GM19467 (cell line): ENCODE measurements around the gene SDHB.
A peak's percentile ranks its signal among the peaks of the same experiment; 100 is the strongest.

Experiments used
- ATAC-seq: cut with Tn5 transposase; IDR thresholded peaks from one replicate; pipeline ENCODE4 v1.9.1; 2021; ENCODE audit warnings: mild to moderate bottlenecking, moderate library complexity; ENCODE audit not compliant: unreplicated experiment

Gene SDHB

DNA sequence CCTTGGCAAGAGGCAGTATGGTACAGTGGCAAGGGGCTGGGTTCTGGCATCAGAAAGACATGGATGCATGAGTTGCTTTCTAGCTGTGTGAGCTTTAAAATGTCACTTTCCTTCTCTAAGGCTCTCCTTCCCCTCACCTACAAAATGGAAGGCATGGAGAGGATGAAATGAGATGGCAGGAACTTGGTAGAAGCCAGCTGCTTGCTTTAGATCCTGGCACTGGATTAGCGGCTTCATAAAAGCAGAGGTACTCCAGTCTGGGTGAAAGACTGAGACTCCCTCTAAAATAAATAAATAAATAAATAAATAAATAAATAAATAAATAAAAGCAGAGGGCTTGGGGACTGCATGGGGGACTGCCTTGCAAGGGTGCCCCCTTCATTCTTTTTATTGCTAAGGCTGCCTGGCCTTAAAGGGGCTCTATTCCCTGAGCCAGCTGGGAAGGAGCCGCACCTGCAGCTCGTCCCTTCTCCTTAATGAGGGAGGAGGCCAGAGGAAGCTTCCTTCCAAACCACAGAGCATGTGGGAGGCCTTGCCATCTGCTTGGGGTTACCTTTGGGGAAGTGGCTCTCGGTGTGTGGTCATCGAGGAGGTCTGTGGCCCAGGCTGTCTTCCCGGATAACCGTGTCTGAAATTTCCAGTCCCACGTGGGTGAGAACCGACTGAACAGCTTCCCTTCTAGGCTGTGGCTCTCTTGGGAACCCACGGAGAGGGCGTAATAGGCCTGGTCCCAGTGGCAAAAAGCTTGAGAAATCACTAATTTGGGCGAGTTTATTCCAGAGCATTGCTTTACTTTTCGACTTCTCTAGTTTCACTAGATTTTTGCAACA, 40.1 kb downstream of the SDHB start:
- ATAC-seq: no peak

DNA sequence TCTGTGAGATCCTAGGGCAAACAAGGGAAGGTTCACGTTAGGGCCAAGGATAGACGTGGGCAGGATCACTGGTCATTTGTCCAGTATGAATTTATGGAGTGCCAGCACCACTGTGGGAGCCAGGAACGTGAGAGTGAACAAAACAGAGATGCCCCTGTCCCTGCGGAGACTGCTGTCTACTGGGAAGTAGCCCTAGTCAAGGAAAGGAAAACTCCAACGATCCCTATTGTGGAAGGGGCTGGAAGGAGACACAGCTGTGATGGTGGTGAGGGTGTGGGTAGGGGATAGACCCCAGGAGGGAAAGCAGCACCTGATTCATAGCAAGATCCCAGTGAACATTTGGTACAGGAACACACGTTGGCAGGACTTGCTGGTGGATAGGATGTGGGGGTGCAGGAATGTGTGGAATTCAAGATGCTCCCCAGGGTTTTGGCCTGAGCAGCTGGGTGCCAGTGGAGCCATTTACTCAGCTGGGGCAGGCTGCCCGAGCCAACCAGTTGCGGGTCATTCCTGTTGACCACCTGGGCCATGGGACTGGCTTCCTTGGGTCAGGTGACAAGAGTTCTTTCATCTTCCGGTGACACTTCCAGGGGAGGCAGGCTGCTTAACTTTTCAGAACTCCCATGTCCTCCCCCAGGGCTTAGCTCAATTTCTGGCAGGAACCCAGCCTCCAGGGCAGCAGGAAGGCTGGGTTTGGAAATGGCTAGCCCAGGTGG, 40.9 kb downstream of the SDHB start:
- no peak for ATAC-seq

DNA sequence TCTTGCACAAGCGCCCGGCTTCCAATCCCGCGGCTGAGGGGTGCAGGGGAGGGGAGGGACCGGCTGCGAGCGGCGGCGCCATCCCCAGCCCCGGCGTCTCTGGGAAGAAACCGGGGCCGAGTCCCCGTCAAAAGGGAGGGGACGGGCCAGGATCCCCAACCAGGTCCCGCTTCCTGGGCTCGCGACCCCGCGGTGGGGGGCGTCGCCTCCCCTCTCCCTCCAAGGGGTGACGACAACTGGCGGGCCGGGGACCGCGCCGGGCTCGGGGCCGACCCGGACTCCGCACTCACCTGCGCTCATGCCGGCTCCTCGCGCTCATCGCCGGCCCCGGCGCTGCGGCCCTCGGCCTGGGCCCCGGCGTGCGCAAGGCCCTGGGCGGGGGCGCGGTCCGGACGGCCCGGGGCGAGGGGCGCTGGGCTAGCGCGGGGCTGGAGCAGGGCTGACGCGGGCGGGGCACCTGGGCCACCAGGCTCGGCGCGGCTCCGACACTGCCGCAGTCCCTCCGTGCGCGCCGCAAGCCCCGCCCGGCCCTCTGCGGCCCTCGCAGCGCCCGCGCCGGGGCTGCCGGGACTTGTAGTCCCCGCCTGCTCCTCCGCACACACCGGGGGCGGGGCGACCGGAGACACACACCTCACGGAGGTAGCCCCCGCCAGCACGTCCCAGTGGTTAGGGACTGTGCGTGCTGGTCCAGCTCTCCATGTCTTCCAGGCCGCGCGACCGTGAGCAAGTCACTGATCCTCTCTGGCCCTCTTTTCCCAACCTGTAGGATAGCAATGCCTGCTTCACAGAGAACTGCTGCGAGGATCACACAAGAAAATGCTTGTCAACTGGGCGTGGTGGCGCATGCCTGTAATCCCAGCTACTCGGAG, 42.2 kb downstream of the SDHB start, which contains the start of gene ATP13A2:
ATP13A2 (minus strand) TSS at position 490 of the 869 bp plus-strand sequence; CDS start at position 300, 190 bp downstream.
- peak; percentile 93 for ATAC-seq

DNA sequence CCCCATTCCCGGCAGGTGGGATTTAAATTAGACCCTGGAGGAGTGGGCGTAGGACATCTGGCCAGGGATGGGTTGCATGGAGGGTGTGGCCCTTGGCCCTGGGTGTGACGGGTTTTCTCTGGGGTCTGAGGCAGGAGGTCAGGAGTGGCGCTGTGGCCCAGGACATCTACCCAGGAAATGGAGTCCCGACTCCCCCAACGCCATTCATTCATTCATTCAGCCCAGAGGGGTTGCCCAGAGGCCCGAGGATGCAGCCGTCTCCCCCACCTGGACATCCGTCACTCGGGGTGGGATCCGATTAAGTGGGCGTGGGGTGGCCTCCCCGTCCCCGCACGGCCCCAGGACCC, 42.8 kb downstream of the SDHB start:
- ATAC-seq: no peak

DNA sequence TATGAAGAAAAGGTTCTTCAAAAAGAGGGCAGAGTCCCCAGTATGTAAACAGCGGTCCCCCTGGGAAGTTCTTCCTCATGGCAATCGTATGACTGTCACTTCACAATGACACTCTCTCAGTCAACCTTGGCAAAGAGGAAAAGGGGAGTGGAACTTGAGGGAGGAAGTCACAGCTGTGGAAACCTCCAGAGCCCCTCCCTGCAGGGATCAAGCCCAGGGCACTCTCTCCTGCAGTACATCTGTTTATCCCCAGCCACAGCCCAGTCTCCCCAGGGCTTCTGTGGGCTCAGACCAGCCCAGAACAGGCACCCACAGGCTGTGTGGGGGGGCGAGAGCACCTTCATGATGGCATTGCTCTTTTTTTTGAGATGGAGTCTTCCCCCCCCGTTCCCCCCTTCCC, 44.1 kb downstream of the SDHB start:
- ATAC-seq: no peak

DNA sequence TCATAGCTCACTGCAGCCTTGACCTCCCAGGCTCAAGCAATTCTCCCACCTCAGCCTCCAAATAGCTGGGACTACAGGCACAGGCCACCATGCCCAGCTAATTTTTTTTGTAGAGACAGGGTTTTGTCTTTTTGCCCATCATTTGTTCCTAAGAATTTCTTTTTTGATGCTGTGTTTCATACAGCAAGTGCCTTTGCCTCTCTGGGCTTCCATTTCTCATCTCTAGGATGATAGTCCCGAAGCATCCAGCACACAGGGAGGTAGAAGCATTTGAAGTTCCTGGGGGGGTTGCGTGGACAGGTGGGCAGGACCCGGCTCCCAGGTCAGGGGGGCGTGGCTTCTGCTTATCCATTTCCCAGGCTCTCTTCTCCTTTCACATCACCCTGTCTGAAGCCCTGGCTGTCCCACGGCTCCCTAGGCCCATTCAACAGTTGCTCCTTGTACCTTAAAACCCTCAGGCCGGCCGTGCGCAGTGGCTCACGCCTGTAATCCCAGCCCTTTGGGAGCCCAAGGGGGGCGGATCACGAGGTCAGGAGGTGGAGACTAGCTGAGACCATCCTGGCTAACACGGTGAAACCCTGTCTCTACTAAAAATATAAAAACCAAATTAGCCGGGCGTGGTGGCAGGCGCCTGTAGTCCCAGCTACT, 45.5 kb downstream of the SDHB start:
- ATAC-seq: no peak

DNA sequence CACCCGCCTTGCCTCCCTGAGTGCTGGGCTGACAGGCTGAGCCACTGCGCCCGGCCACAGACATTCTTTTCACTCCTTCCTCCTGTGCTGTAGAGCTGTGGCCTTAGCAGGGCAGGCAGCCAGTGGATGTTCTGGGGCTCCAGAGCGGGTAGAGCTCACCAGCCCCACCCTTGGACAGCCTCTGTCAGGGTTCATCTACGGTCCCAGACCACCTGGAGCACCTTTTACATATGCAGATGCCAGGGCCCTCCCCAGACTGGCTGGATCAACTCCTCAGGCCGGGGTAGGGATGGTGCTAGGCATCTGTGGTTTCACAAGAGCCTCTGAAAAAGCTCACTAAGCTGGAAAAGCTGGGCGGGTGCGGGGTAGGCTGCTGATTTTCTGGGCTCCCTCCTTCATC, 46.7 kb downstream of the SDHB start:
- no peak for ATAC-seq

DNA sequence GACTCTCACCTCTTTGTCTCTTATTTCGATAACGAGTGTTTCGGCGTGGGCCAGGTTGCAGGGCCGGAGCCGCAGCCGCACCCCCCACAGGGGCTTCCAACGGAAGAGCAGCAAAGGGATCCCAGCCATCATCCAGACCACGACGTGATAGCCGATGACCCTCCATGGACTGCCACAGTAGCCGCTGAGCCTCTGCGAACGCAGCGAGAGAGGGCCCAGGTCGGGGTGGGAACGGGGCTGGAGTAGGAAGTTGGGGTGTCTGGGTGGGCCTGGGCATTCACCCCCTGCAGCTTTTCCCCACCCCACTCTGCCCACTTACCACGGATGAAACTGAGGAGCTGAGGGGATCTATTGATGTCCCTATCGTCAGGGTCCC, 48.5 kb downstream of the SDHB start:
- ATAC-seq: no peak

DNA sequence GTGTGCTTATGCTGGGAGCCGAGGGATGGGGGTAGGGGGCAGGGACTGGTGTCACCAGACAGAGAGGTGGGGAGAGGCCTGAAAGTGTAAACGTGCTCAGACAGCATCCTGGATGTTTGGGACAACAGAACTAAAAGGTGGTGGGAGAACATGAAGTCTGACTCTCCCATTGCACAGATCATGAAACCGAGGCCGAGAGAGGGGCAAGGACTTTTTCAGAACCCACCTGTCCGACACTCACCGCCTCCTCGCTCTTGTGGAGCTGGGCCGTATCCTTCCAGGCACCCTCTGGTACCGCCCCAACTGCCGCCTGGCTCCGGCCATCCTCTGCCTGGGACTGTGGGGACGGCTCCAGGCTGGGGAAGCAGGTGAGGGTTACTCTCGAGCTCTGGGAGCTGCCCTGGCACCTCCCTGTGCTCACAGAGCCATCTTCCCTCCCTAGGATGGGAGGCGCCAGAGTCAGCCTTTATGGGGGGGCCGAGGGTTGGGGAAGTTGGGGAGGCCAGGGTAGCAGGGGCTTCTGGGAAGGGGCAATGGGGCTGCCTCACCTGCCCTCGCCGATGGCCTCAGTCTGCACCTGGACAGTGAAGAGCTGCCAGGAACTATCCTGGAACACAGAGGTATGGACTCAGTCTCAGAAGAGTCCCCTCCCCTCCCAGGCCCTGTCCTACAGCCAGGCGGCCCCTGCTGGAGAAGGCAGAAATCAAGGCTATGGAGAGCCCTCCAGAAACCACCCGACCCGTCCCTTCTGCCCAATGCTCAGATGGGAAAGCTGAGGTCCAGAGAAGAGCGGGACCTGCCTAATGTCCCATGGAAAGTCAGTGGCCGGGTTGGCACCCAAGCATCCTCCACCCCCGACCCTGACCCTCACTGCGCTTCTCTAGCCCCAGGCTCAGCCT, 49.1 kb downstream of the SDHB start:
- ATAC-seq: no peak

DNA sequence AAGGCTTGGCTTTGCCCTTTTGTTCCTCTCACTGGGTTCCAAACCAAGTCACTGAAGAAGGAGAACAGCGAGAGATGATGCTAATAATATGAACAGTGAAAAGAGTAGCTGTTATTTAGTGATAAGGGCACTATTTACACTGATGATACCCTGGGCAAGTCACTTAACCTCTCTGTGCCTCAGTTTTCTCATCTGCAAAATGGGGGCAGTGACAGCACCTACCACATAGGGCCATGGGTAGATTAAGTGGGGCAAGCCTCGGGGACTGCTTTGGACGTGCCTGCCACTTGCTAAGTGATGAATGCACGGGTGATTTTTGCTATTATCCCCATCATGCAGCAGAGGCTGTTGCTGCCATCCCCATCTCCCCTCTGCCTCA, 51.3 kb downstream of the SDHB start:
- ATAC-seq: no peak

DNA sequence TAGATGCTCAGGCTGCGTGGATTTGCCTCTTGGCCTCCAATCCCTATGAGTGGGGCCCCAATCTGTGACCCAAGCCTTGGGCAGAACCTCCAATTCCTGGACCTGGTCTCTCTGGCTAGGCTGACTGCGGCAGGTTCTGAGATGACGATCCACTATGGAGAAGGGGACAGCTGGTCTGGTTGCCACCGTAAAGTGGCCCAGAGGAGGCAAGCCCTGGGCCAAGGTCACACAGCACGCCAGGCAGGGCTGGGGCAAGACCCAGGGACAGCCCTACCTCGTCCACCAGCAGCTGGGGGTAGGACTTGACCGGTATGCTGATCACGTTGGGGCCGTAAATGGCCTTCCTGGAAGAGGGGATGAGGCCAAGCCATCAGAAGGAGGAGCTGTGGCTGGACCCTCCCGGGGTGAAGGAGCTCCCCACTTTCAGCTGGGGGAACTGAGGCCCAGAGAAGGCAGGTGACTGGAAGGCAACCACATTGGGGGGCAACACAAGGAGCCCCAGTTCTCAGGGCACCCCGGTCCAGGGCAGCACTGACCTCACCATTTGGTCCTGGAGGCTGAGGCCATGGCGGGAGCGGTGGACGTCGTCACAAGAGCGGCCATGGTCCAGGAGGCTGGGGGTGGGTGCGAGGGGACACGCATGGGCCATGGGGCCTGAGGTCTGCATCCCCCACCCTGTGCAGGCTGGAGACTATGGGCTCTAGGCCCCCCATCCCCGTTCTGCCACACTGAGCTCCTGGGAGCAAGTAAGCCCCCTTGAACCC, 51.9 kb downstream of the SDHB start:
- no peak for ATAC-seq

DNA sequence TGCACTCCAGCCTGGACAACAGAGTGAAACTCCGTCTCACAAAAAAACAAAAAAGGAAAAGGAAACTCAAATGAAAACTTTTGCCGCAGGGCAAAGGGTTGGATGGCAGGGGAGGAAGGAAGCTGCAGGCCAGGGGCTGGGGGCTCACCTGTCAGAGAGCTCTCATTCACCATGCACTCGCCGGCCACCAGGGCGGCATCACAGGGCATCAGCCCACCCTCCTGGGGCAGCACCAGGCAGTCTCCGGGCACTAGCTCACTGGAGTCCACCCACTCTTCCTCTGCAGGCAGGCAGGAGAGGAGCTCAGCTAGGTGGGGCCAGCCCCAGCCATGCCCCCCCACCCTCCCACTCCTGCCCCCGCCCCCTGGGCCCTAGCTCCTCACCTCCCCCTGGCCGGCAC, 54.0 kb downstream of the SDHB start:
- ATAC-seq: no peak

DNA sequence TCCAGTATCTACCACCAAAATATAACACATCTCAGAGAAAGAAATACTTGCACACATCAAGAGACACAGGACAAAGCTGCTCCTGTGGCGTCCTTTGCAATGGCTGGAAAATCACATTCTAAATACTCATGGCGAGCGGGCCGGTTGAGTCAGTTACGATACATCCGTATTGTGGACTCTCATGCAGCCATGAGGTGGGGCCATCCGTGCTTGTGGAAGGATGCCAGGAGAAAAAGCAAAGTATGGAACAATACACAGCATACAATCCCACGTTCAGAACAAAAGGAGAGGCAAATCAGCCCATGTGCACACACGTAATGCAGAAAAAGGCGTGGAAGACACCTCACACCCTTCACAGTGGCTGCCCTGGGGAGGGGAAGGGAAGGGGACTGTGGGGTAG, 55.2 kb downstream of the SDHB start:
- ATAC-seq: no peak

DNA sequence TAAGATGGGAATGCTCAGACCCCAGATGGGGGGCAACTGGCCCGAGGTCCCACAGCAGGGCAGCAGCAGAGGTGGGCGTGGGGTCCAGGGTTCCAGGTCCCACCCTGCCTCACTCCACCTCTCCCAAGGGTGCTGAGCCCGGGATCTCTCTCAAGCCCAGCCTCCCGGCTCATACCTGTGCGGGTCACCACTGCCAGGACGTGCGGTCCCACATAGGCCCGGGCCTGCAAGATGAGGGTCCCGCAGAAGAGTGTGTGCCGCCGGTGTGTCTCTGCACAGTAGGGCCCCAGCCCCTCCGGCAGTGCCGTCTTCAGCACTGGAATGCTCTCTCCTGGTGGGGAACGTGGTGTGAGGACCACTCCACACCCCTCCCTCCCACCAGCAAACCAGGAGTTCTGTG, 57.0 kb downstream of the SDHB start:
- ATAC-seq: no peak

DNA sequence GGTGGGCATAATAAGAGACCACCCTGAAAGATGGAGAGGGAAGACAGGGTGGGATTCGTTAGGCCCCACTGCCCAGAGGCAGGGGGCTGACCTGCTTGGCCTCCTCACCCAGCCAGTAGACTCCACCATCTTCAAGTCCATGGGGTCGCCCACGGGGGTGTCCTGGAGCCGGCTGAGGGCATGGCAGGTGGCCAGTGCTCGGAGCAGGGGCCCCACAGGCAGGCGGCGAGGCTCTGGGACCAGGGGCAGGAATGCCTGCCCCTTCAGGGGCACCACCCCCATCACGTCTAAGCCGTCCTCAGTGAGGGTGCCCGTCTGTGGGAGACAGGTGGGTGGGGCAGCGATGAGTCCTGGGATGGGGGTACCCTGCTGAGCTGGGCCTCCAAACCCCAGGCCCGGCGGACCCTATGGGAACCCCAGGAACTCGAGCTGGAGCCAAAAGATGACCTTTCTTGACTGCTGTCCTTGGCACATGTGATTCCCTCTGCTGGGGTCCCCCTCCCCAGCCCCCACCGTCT, 60.3 kb downstream of the SDHB start:
- ATAC-seq: no peak

DNA sequence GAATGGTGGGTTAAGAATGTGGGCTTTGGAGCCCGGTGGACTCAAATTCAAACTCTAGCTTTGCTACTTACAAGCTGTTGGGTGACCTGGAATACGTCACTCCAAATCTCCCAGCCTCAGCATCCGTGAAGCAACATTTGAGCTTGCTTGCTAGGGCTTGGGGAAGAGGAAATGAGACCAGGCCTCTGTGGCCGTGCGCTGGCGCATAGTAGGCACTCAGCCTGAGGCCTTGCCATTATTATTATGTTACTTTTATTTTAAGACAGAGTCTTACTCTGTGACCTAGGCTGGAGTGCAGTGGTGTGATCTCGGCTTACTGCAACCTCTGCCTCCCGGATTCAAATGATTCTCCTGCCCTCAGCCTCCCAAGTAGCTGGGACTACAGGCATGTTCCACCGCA, 61.2 kb downstream of the SDHB start:
- no peak for ATAC-seq

DNA sequence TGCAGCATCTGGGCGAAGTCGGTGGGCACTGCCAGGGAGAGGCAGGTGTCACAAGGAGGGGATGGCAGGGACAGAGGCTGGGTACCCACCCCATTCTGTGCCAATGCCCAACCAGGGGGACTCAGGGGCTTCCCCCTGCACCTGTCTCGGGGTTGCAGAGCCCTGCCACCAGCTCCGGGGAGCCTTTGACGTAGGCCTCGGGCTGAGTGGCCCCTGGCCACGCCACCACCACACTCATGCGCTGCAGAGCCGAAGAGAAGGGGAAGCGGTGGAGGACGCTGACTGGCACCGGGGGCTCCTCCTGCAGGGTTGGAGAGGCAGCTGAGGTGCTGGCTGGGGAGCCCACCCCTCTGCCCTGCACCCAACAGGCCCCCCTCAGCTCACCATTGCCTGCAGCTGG, 61.7 kb downstream of the SDHB start:
- ATAC-seq: no peak

DNA sequence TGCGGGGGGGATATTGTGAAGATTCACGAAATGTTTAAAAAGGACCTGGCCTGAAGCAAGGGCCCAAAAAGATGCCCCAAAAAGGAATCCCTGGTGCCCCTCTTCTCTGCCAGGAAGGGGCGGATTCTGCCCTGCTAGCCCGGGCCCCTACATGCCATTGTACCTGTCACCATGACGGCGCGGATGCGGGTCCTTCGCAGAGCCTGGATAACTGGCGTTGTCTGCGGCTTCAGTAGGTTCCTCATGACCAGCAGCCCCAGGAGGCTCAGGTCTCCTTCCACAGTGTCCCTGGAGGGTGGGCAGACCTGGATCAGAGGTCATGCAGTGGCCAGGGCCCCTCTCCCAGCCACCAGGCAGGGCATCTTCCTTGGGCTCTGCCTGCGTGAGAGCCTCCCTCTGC, 62.3 kb downstream of the SDHB start:
- ATAC-seq: no peak
